Measurements from ENCODE around the gene ILRUN.

ILRUN gene

GRCh38 chr6:34648806-34649205 lies 47.8 kb downstream of the ILRUN start:
- Mint-ChIP-seq H3K27ac (no peak overlapping the region), H3K9me3 (no peaks in the 10 kb centered on the region), H3K27me3 (no peaks in the 10 kb centered on the region), H3K36me3 (ENCODE audit: low read depth) (peaks cover 70% of the 10 kb centered on the region), H3K4me3 (no peak overlapping the region), H3K4me1 (ENCODE audit: low read depth) (peaks cover 34% of the 10 kb centered on the region)
- no peak for DNase-seq

Data from activated T-cell treated with anti-CD3 and anti-CD28 coated beads, Interleukin-2, amount 50 U/mL, for 24 hours (primary cell).